Prostate gland (tissue), 2 donors: ENCODE results near the gene MPPED1. TPM values are rescaled to one million over a fixed set of nuclear protein-coding genes. Genes with fewer than 3 reads are reported as not detected.

Source experiments
- DNase-seq: peaks from one replicate; pipeline ENCODE4 v3.0.0-alpha.2; 2019; ENCODE audit warnings: low spot score
- H3K27ac ChIP-seq, 2 donors: fragments of 200-600 bp; sonication (generic); 2 replicates each; pipeline ENCODE4 v1.5.1; 2017 to 2019
- H3K27me3 ChIP-seq: fragments of 200-600 bp; sonication (generic); replicated peaks from 2 replicates; pipeline ENCODE4 v1.5.1; 2019; ENCODE audit not compliant: insufficient read depth
- H3K36me3 ChIP-seq, 2 donors: fragments of 200-600 bp; sonication (generic); 1 replicate in 1 of 2; 2 replicates in 1 of 2; pipeline versions ENCODE4 v1.5.1 to v1.8.1; 2017 to 2019
- H3K4me1 ChIP-seq: fragments of 200-600 bp; sonication (generic); replicated peaks from 2 replicates; pipeline ENCODE4 v1.5.1; 2019
- H3K4me3 ChIP-seq, 2 donors: fragments of 200-600 bp; sonication (generic); 2 replicates each; pipeline ENCODE4 v1.5.1; 2017 to 2019
- H3K9me3 ChIP-seq: fragments of 200-600 bp; sonication (generic); 2 replicates; pipeline ENCODE4 v1.5.1; 2017
- POLR2A ChIP-seq: fragments of 450-650 bp; IDR thresholded peaks from one replicate; pipeline ENCODE4 v1.6.1; 2016; ENCODE audit warnings: antibody characterized with exemption, mild to moderate bottlenecking
- POLR2AphosphoS5 ChIP-seq: sonication (generic); formaldehyde crosslinking; IDR thresholded peaks from one replicate; pipeline ENCODE4 v1.6.1; 2017; ENCODE audit warnings: antibody characterized with exemption
- WGBS: methylation state at CpG from one replicate; pipeline ENCODE4 v1.1.5; 2018; 5-methylcytosine and 5-hydroxymethylcytosine counted together
- intact Hi-C: fragments of 100-400 bp; cut with DNase I; formaldehyde crosslinking; loops from one replicate; pipeline ENCODE4 v1.14.2; 2022
- total RNA-seq, 2 donors: library from RNA; depleted of rRNA; stranded (reverse); fragments of >200 nt; gene quantifications; one replicate each; pipeline ENCODE4 v1.1.0, GENCODE V29; 2016
- TF ChIP-seq, protein P1 (sequence below), 4 experiments: fragments of 200-600 bp in 2 of 4; fragments of 450-650 bp in 2 of 4; sonication (generic) in 2 of 4; IDR thresholded peaks; 1 replicate in 3 of 4; 2 replicates in 1 of 4; pipeline ENCODE4 v1.5.1; 2016 to 2019; ENCODE audit warnings: antibody characterized with exemption in 4 of 4, mild to moderate bottlenecking in 2 of 4, moderate library complexity in 2 of 4

Gene MPPED1
- total RNA-seq, 2 donors from 2014 or later, result 0.77 to 6.4 TPM

DNA sequence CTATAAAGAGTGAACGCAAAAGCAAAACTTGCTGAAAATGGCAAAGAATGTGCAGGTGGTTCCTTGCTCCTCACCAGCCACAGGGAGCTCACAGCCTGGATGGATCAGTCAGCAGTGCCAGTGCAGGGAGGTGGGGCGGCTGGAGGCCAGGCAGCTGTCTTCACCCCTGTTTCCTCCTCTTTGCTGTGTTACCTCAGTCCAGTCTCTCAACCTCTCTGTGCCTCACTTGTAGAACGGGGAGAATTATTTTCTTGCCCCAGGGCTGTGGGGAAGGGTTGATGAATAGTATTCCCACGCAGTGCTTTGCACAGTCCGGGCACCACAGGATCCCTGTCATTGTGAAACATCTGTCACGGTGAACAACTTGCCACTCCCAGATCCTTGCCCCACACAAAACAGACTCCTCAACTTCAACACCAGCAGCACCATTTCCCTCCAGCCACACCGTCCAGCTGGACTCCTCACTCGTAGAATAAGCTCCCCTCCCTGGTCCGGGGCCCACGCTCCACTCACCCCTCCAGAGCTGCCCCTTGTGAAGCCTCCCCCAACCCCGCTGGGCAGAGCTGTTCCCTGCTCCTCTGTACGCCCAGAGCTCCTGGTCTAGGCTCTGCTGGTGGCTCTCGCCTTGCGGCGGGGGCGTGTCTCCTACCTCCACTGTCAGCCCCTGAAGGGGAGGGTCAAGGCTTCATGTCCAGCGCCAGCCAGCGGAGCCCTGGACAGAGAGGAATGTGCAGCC, 27.7 kb downstream of the MPPED1 start:
- H3K36me3 ChIP-seq, result no peaks in the 10 kb centered on the region
- H3K4me3 ChIP-seq, result no peak overlapping the region
- intact Hi-C loops, result no loop called here
- no peak for TF ChIP-seq POLR2A
- TF ChIP-seq POLR2AphosphoS5, result no peak
- TF ChIP-seq, protein P1, sequence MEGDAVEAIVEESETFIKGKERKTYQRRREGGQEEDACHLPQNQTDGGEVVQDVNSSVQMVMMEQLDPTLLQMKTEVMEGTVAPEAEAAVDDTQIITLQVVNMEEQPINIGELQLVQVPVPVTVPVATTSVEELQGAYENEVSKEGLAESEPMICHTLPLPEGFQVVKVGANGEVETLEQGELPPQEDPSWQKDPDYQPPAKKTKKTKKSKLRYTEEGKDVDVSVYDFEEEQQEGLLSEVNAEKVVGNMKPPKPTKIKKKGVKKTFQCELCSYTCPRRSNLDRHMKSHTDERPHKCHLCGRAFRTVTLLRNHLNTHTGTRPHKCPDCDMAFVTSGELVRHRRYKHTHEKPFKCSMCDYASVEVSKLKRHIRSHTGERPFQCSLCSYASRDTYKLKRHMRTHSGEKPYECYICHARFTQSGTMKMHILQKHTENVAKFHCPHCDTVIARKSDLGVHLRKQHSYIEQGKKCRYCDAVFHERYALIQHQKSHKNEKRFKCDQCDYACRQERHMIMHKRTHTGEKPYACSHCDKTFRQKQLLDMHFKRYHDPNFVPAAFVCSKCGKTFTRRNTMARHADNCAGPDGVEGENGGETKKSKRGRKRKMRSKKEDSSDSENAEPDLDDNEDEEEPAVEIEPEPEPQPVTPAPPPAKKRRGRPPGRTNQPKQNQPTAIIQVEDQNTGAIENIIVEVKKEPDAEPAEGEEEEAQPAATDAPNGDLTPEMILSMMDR (IDR thresholded peaks at IDR 0.05), result no peak
- H3K4me1 ChIP-seq, result peaks cover 9% of the 10 kb centered on the region
- H3K9me3 ChIP-seq, result no peaks in the 10 kb centered on the region
- DNase-seq, result no peak
- 84% methylated on average over 16 of the region's 18 CpGs for WGBS
- no peaks in the 10 kb centered on the region for H3K27me3 ChIP-seq
- H3K27ac ChIP-seq, result no peak overlapping the region

DNA sequence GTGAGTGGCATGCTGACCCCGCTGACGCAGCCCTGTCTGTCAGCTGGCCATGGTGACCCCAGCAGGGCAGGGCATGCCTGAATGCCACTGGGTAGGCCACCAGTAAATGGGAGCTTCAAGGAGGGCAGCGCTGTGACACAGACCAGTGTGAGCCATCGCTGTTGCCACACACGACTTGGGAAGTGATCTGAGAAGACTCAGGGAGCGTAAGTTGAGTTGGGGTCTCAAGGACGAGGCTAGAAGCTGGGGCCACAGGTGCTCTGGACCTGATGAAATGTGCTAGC, 28.2 kb downstream of the MPPED1 start:
- DNase-seq, result no peak
- WGBS, result 91% methylated on average over 7 of the region's 7 CpGs
- Histone ChIP-seq H3K4me3 (no peak overlapping the region), H3K36me3 (no peaks in the 10 kb centered on the region), H3K27me3 (no peaks in the 10 kb centered on the region), H3K9me3 (no peaks in the 10 kb centered on the region), H3K4me1 (peaks cover 9% of the 10 kb centered on the region), H3K27ac (no peak overlapping the region)
- intact Hi-C loops, result no loop called here
- TF ChIP-seq, protein P1 (IDR thresholded peaks at IDR 0.05), result no peak
- no peak for TF ChIP-seq POLR2A
- TF ChIP-seq POLR2AphosphoS5, result no peak

DNA sequence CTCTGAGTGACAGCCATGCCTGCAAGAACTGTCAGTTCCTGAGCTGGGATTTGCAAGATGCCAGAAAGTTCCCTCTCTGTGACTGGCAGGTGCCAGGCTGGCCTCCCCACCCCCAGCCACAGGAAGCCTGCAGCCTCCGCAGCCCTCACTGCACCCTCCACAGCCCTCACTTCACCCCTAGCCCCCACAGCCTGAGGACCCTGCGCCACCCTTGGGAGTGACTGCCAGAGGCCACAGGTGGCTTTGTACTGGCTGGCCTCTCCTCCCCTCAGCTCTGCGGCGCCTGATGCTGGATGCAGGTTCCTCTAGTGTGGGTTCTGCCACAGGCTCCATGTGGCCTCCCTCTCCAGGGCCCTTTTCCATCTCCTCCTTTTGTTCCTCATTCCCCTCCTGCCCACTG, 28.7 kb downstream of the MPPED1 start:
- Histone ChIP-seq H3K9me3 (no peaks in the 10 kb centered on the region), H3K4me1 (peaks cover 9% of the 10 kb centered on the region), H3K36me3 (no peaks in the 10 kb centered on the region), H3K4me3 (no peak overlapping the region), H3K27ac (no peak overlapping the region), H3K27me3 (no peaks in the 10 kb centered on the region)
- intact Hi-C loops, result no loop called here
- WGBS, result 88% methylated on average over 4 of the region's 4 CpGs
- TF ChIP-seq POLR2AphosphoS5, result no peak
- no peak for TF ChIP-seq POLR2A
- TF ChIP-seq, protein P1 (IDR thresholded peaks at IDR 0.05), result no peak
- DNase-seq, result no peak

DNA sequence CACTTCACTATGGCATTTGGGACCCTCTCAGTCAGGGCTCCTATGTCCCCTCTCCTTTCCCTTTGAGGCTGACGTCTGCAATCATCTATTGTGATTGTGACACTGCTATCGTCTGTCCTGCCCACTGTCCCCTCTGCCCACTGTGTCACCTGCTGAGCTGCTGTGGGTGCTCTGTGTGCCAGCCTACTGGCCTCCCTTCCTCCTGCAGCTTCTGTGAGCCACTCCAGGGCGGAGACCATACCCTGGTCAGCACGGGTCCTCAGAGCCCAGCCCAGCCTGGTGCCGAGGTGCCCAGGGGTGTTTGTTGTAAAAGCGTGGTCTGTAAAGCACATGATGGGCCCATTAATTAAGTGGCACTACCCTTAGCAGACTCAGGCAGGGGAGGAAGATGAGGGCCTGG, 29.4 kb downstream of the MPPED1 start:
- intact Hi-C loops, result no loop called here
- no peak overlapping the region for H3K4me3 ChIP-seq
- H3K27ac ChIP-seq, result no peak overlapping the region
- no peaks in the 10 kb centered on the region for H3K36me3 ChIP-seq
- 81% methylated on average over 6 of the region's 6 CpGs for WGBS
- TF ChIP-seq POLR2AphosphoS5 (no peak), POLR2A (no peak)
- TF ChIP-seq, protein P1 (IDR thresholded peaks at IDR 0.05), result no peak
- no peaks in the 10 kb centered on the region for H3K9me3 ChIP-seq
- H3K4me1 ChIP-seq, result peaks cover 5% of the 10 kb centered on the region
- no peak for DNase-seq
- no peaks in the 10 kb centered on the region for H3K27me3 ChIP-seq

DNA sequence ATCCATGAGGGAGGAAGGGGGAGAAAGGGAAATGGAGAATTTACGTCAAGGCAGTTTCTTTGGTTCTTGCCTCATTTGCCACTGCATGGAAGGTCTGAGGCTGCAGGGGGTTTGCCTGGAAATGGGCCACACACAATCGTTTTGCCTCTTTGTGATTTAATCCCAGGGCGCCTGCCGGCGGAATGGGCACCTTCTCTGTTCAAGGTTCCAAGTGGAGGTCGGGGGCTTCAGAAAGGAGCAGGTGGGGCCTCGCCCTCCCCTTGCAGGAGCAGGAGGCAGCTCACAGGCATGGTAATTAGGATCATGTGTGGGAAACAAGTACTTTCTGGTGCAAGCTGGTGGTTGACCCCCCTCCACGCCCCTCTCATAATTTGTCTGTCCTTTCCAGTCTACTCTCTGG, 29.9 kb downstream of the MPPED1 start:
- Histone ChIP-seq H3K36me3 (no peaks in the 10 kb centered on the region), H3K27ac (no peak overlapping the region), H3K27me3 (no peaks in the 10 kb centered on the region), H3K4me3 (no peak overlapping the region), H3K9me3 (no peaks in the 10 kb centered on the region), H3K4me1 (peaks cover under 1% of the 10 kb centered on the region)
- 74% methylated on average over 8 of the region's 8 CpGs for WGBS
- TF ChIP-seq, protein P1 (IDR thresholded peaks at IDR 0.05), result no peak
- no peak for TF ChIP-seq POLR2AphosphoS5
- no peak for TF ChIP-seq POLR2A
- intact Hi-C loops, result no loop called here
- DNase-seq, result no peak
